ENCODE data around the gene OLA1.

GRCh38 chr2:174292908-174293307, 44.6 kb upstream of the OLA1 start:
- no peak for TF ChIP-seq CTCF (IDR thresholded peaks at IDR 0.05)
- no peak for TF ChIP-seq EZH2 (IDR thresholded peaks at IDR 0.05; ENCODE audit: borderline replicate concordance, insufficient read depth, low read depth, low read length, poor library complexity, severe bottlenecking)

Measured in B cell (primary cell).